Left lobe of liver (tissue), 1 donor: Measurements from ENCODE around the gene DMRTC1B. TPM values are rescaled to one million over a fixed set of nuclear protein-coding genes. Genes with fewer than 3 reads are reported as not detected.

Experiments
- total RNA-seq: library from RNA; stranded (reverse); gene quantifications from one replicate; pipeline ENCODE4 v1.2.1, GENCODE V29; 2021
- donor health status: DM: no; HTN: yes; CAD: no.

Gene DMRTC1B
- total RNA-seq, 1 donor from 2014 or later: not detected

Other genes starting within 250 kb of the DMRTC1B start
- 16.0 TPM for gene HDAC8, start 204.0 kb upstream of the DMRTC1B start, total RNA-seq
- gene PHKA1, start 62.6 kb upstream of the DMRTC1B start, total RNA-seq: 1.8 TPM
- gene FAM236B, start 5.8 kb downstream of the DMRTC1B start, total RNA-seq: not detected
- not detected for gene FAM236D, start 31.3 kb downstream of the DMRTC1B start, total RNA-seq
- gene FAM236C, start 135.7 kb downstream of the DMRTC1B start, total RNA-seq: not detected
- not detected for gene FAM236A, start 161.3 kb downstream of the DMRTC1B start, total RNA-seq
- not detected for gene DMRTC1, start 166.9 kb downstream of the DMRTC1B start, total RNA-seq
- gene PABPC1L2B, start 226.0 kb downstream of the DMRTC1B start, total RNA-seq: not detected